ENCODE data around the gene TSTD2. TPM values are rescaled to one million over a fixed set of nuclear protein-coding genes. Genes with fewer than 3 reads are reported as not detected.
"Not testable (repeated sequence)": the region's sequence is repeated elsewhere in the genome, so short reads cannot be mapped to it uniquely, and the experiment has no call there.

TSTD2 gene
- polyA plus RNA-seq, 1 of the 3 experiments (the other 2 are of a cell fraction), result 11.5 TPM

GRCh38 chr9:97586909-97587308 lies 46.3 kb downstream of the TSTD2 start:
- H3K27me3 ChIP-seq (ENCODE audit: insufficient read depth); H3K9me3 ChIP-seq; DNase-seq; H3F3A ChIP-seq (replicated peaks; ENCODE audit: insufficient read depth); H3K4me3 ChIP-seq (ENCODE audit: low read depth in 2 of 2, low read length in 1 of 2); H3K9ac ChIP-seq; H3K4me1 ChIP-seq (ENCODE audit: control insufficient read depth in 1 of 2, insufficient read depth in 2 of 2, low read depth in 1 of 2, low read length in 1 of 2); H3K79me2 ChIP-seq (ENCODE audit: insufficient read depth); H4K20me1 ChIP-seq (ENCODE audit: insufficient read depth); H3K4me2 ChIP-seq; POLR2A ChIA-PET; H3K27ac ChIP-seq (ENCODE audit: low read depth in 2 of 2, low read length in 1 of 2); H3K36me3 ChIP-seq (replicated peaks in 1 of 2; ENCODE audit: control insufficient read depth in 1 of 2, insufficient read depth in 2 of 2, low read length in 1 of 2); H2AFZ ChIP-seq (ENCODE audit: low read depth); H3K9me2 ChIP-seq: not testable (repeated sequence)
- CTCF ChIA-PET, result interaction anchor here (2.1 kb wide), 1 partner anchor 12 kb away, joined by 6 read pairs; no protein-coding TSS in a partner anchor
- 69% methylated on average over 5 of the region's 7 CpGs for WGBS (ENCODE audit: low lambda C conversion rate)

- H3K9me2 ChIP-seq; H3K27me3 ChIP-seq (ENCODE audit: insufficient read depth); H3K9ac ChIP-seq; H3K79me2 ChIP-seq (ENCODE audit: insufficient read depth); H3K4me3 ChIP-seq (ENCODE audit: low read depth in 2 of 2, low read length in 1 of 2); H2AFZ ChIP-seq (ENCODE audit: low read depth); H3F3A ChIP-seq (replicated peaks; ENCODE audit: insufficient read depth); H3K4me2 ChIP-seq; POLR2A ChIA-PET; H3K9me3 ChIP-seq; CTCF ChIA-PET; H4K20me1 ChIP-seq (ENCODE audit: insufficient read depth); H3K36me3 ChIP-seq (replicated peaks in 1 of 2; ENCODE audit: control insufficient read depth in 1 of 2, insufficient read depth in 2 of 2, low read length in 1 of 2); H3K27ac ChIP-seq (ENCODE audit: low read depth in 2 of 2, low read length in 1 of 2); H3K4me1 ChIP-seq (ENCODE audit: control insufficient read depth in 1 of 2, insufficient read depth in 2 of 2, low read depth in 1 of 2, low read length in 1 of 2); DNase-seq: not testable (repeated sequence)
- WGBS (ENCODE audit: low lambda C conversion rate), result 69% methylated on average over 2 of the region's 2 CpGs
These were observed 48.4 kb downstream of the TSTD2 start for GRCh38 chr9:97584778-97585177.

GRCh38 chr9:97581590-97581989 lies 51.6 kb downstream of the TSTD2 start:
- H3K27ac ChIP-seq (ENCODE audit: low read depth in 2 of 2, low read length in 1 of 2); H3K4me1 ChIP-seq (ENCODE audit: control insufficient read depth in 1 of 2, insufficient read depth in 2 of 2, low read depth in 1 of 2, low read length in 1 of 2); H4K20me1 ChIP-seq (ENCODE audit: insufficient read depth); H3K9ac ChIP-seq; DNase-seq; H3K4me2 ChIP-seq; H3K4me3 ChIP-seq (ENCODE audit: low read depth in 2 of 2, low read length in 1 of 2); H3K27me3 ChIP-seq (ENCODE audit: insufficient read depth); H3K9me2 ChIP-seq; H3F3A ChIP-seq (replicated peaks; ENCODE audit: insufficient read depth); H2AFZ ChIP-seq (ENCODE audit: low read depth); H3K79me2 ChIP-seq (ENCODE audit: insufficient read depth); H3K36me3 ChIP-seq (replicated peaks in 1 of 2; ENCODE audit: control insufficient read depth in 1 of 2, insufficient read depth in 2 of 2, low read length in 1 of 2); CTCF ChIA-PET; POLR2A ChIA-PET; H3K9me3 ChIP-seq: not testable (repeated sequence)
- WGBS (ENCODE audit: low lambda C conversion rate), result no CpG with 5 or more reads among the region's 3 CpGs

GRCh38 chr9:97579914-97580313 lies 53.3 kb downstream of the TSTD2 start:
- H3K4me1 ChIP-seq (ENCODE audit: control insufficient read depth in 1 of 2, insufficient read depth in 2 of 2, low read depth in 1 of 2, low read length in 1 of 2), result no peaks in the 10 kb centered on the region
- no peak overlapping the region for H3K4me2 ChIP-seq
- no peaks in the 10 kb centered on the region for H3K36me3 ChIP-seq (replicated peaks in 1 of 2; ENCODE audit: control insufficient read depth in 1 of 2, insufficient read depth in 2 of 2, low read length in 1 of 2)
- WGBS (ENCODE audit: low lambda C conversion rate), result 23% methylated on average over 2 of the region's 2 CpGs
- H4K20me1 ChIP-seq (ENCODE audit: insufficient read depth), result no peaks in the 10 kb centered on the region
- ChIA-PET POLR2A (no interaction called here), CTCF (interaction anchor here (3.4 kb wide), 1 partner anchor 19 kb away, joined by 19 read pairs; no protein-coding TSS in a partner anchor)
- H3K9me2 ChIP-seq, result no peaks in the 10 kb centered on the region
- no peak overlapping the region for H3K27ac ChIP-seq (ENCODE audit: low read depth in 2 of 2, low read length in 1 of 2)
- H3K27me3 ChIP-seq (ENCODE audit: insufficient read depth), result no peaks in the 10 kb centered on the region
- no peak overlapping the region for H2AFZ ChIP-seq (ENCODE audit: low read depth)
- H3F3A ChIP-seq (replicated peaks; ENCODE audit: insufficient read depth), result no peaks in the 10 kb centered on the region
- H3K79me2 ChIP-seq (ENCODE audit: insufficient read depth), result no peaks in the 10 kb centered on the region
- DNase-seq, result no peak
- no peak overlapping the region for H3K4me3 ChIP-seq (ENCODE audit: low read depth in 2 of 2, low read length in 1 of 2)
- H3K9ac ChIP-seq, result no peak overlapping the region
- H3K9me3 ChIP-seq, result no peaks in the 10 kb centered on the region
- TF ChIP-seq USF2 (IDR thresholded peaks at IDR 0.05; ENCODE audit: borderline replicate concordance, low read depth, low read length) (no peak), REST (IDR thresholded peaks at IDR 0.05; ENCODE audit: low read depth, low read length) (no peak), GATA2 (CRISPR knock-in tag; IDR thresholded peaks at IDR 0.05) (no peak), JUND (IDR thresholded peaks at IDR 0.05) (no peak), TCF12 (IDR thresholded peaks at IDR 0.05) (no peak), GABPA (IDR thresholded peaks at IDR 0.05; ENCODE audit: low read depth) (no peak), FOXJ3 (CRISPR knock-in tag; IDR thresholded peaks at IDR 0.05) (no peak), RFX5 (IDR thresholded peaks at IDR 0.05; ENCODE audit: low read length) (no peak), EZH2phosphoT487 (IDR thresholded peaks at IDR 0.05; ENCODE audit: borderline replicate concordance, low read depth) (no peak), YY1 (IDR thresholded peaks at IDR 0.05; ENCODE audit: low read depth) (no peak), IRF3 (IDR thresholded peaks at IDR 0.05; ENCODE audit: low read depth, low read length) (no peak), POLR2AphosphoS5 (IDR thresholded peaks at IDR 0.05; ENCODE audit: low read depth, low read length) (no peak)

Data from SK-N-SH (cell line).